Urinary bladder (tissue), 4 donors: ENCODE measurements around the gene IL18BP. TPM values are rescaled to one million over a fixed set of nuclear protein-coding genes. Genes with fewer than 3 reads are reported as not detected.
A peak's percentile ranks its signal among the peaks of the same experiment; 100 is the strongest.

Source experiments
- DNase-seq: peaks from one replicate; pipeline ENCODE4 v3.0.0-alpha.2; 2015; ENCODE audit errors: extremely low spot score
- H3K27ac ChIP-seq: one replicate; pipeline ENCODE4 v1.5.1; 2013; ENCODE audit warnings: low read depth, mild to moderate bottlenecking, moderate library complexity
- H3K36me3 ChIP-seq: one replicate; pipeline ENCODE4 v1.6.1; 2013; ENCODE audit warnings: mild to moderate bottlenecking, moderate library complexity; ENCODE audit not compliant: insufficient read depth
- H3K4me1 ChIP-seq: one replicate; pipeline ENCODE4 v1.6.1; 2013; ENCODE audit warnings: mild to moderate bottlenecking, moderate library complexity; ENCODE audit not compliant: insufficient read depth
- H3K4me3 ChIP-seq: one replicate; pipeline ENCODE4 v1.5.1; 2013; ENCODE audit warnings: low read depth, low read length
- WGBS: extraction: QIAGEN DNeasy Blood & Tissue Kit; methylation state at CpG from one replicate; pipeline ENCODE4 v1.1.7; 2013; 5-methylcytosine and 5-hydroxymethylcytosine counted together
- polyA plus RNA-seq: library from polyadenylated mRNA; stranded (reverse); fragments of 200-250 nt; gene quantifications from one replicate; pipeline ENCODE4 v1.2.3, GENCODE V29; 2013
- total RNA-seq: library from RNA; depleted of rRNA; stranded (reverse); fragments of >200 nt; gene quantifications from one replicate; pipeline ENCODE4 v1.2.3, GENCODE V29; 2014
- donor health status: healthy with polysubstance abuse.
- donor health status: healthy.

Gene IL18BP
- total and polyA plus RNA-seq, 2 donors = 6.0 to 14.2 TPM

DNA sequence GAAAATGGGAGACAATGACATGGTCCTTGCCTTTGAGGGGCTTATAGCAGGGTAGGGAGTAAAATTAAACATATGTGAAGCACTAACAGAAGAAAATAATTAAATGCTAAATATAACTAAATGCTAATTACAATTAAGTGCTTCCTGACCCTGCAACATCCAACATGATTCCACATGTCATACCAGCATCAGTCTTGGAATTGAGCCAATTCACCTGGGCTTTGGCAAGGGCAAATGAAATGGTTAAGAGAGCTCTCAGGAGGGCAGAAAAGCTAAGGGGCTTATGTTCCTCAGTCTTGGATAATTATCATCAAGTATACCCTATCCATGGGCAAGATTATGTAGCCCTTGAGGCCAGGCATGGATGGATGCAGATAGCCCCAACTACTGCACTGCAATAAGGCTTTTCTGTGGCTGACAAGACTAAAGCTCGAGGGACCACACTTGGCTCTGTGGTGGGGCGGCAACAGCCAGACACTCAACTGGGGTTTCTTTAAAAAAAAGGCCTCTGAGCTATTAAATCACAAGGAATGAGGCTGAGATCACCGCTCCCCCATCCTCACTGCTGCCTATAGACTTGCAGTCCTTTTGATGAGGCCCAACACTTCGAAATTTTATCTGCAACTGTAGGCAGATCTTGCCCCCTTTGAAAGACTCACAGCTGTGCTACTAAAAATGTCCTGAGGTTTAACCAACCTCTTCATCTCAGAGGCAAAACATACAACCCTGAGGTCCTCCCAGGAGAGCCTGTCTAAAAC is 39.0 kb downstream of the IL18BP start:
- no peak for DNase-seq
- no peak overlapping the region for H3K27ac ChIP-seq
- peak overlapping the region; percentile 56 for H3K4me3 ChIP-seq
- WGBS = 19% methylated on average over 4 of the region's 4 CpGs
- H3K4me1 ChIP-seq = no peaks in the 10 kb centered on the region
- H3K36me3 ChIP-seq = peaks cover 7% of the 10 kb centered on the region

DNA sequence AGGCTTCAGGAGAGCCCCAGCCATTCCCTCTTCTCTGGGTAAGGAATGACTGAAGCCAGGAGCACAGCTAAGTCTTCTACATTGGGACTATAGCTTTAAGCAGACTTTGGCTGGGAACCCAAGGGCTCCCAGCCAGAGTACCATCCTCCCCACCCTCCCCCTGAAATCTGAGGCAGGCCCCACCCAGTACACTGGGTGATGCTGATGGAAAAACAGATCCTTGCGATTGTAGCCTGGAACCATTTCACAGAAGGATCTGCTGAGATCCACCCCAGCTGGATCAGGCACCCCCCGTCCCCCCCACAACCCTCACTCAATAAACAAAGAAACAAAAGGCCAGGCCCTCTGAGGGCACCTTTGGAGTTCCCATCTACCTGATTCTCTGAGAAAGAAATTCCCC is 39.8 kb downstream of the IL18BP start:
- no peaks in the 10 kb centered on the region for H3K4me1 ChIP-seq
- 3% methylated on average over 2 of the region's 2 CpGs for WGBS
- DNase-seq = no peak

DNA sequence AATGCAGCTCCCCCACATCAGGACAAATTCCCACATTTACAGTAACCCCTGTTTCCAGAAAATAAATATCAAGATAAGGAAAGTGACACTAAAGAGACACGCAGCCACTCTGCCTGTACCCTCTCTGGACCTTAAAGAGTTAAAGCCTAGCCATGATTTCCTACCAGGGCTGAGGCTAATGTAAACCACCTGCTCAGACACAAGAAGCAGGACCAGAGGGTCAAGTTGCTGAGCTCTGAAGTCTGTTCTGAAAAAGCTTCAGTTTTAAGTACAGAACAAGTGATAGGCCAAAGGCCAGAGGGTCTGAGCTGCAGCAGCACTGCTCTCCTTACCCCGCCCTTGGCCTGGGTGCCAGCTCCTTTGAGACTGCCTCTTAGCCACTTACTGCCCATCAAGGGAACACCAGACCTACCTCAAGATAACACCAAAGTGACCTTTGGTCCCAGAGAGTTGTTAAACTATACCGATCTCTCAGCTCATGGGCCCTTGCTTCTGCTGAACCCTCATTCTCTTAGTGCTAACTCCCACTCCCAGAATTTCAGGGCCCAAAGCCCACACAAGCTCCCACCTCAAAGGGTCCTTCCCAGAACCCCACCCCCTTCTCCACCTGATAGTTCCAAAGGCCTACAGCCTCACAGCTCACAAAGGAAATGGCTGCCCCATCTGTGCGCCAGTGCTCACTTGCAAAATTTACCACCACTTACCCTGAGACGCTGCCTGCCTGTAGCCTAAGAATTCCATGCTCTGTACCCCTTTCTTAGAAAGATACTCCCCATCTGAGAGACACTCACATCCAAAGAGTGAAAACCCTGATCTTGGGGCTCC is 40.5 kb downstream of the IL18BP start:
- Histone ChIP-seq H3K36me3 (peaks cover 5% of the 10 kb centered on the region), H3K4me3 (peak overlapping the region; percentile 56), H3K27ac (peak overlapping the region; percentile 91), H3K4me1 (no peaks in the 10 kb centered on the region)
- 14% methylated on average over 5 of the region's 5 CpGs for WGBS
- DNase-seq = no peak

More for the DNA sequence above, 39.8 kb downstream of the IL18BP start:
- Histone ChIP-seq H3K36me3 (peaks cover 7% of the 10 kb centered on the region), H3K4me3 (peak overlapping the region; percentile 56), H3K27ac (peak overlapping the region; percentile 91)

DNA sequence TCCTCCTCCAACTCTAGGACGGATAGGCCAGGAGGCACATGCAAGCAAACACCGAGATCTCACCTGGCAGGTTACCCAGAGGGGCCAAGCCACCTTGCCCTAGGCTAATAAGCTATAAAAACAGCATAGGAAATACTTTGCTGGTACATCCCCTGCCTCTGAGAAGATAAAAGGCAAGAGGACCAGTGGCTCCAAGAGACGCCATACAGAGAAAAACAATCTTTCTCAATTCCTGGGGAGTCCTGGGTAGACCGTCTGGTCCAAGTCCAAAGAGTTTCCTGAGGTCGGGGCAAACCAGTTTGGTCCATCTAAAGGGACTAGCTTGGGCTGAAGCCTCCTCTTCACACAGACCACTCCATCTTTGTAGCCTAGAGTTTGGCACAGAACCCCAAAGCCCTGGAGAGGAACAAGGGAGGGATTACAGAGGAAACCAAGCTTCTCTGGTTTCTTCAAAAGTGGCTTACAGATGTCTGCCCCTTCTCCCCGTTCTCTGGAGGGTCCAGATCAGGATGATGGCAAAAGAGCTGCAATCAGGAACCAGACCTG is 41.2 kb downstream of the IL18BP start:
- H3K27ac ChIP-seq = peak overlapping the region; percentile 91
- 5% methylated on average over 6 of the region's 6 CpGs for WGBS
- H3K36me3 ChIP-seq = peaks cover 3% of the 10 kb centered on the region
- peak overlapping the region; percentile 56 for H3K4me3 ChIP-seq
- H3K4me1 ChIP-seq = no peaks in the 10 kb centered on the region
- no peak for DNase-seq

DNA sequence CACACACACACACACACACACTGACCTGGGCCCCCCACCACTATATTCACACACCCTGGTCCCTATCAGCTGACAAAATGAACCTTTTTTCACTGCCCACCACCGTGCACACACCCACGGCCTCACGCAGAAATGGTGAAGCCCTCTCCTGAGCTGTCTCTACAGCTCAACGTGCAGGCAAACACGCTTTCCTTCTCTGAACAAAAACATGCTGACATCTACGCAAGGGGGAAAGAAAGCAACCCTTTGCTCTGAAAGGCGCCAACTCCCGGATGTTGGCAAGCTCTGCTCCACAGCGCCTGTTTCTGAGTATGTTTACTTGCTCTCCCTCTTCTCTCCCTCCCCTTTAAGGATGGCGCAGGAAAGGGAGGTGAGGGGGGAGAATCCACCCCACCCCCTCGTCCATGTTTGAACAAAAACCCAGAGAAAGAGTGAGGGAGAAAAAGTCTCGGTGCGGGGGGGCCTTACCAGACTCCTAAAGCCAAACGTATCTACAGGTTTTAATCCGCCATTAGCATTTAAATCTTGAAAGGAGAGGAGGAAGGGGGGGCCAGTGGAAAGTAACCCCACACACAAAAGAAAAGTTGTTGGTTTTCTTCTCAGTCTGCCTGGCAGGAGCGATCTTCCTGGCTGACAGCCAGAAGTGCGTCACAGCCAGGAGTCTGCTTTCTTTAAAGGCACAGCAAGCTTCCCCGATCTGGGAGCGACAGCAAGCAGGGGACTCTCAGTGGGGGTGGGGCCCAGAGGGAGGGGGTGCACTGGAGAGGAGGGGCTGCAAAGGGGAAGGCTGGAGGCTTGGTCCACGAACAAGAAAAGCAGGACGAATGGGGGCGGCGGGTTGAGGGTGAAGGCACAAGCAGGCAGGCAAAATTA is 42.0 kb downstream of the IL18BP start:
- no peaks in the 10 kb centered on the region for H3K36me3 ChIP-seq
- H3K4me1 ChIP-seq = no peaks in the 10 kb centered on the region
- DNase-seq = peak; percentile 93
- H3K27ac ChIP-seq = peak overlapping the region; percentile 91
- under 1% methylated on average over 23 of the region's 23 CpGs for WGBS
- peak overlapping the region; percentile 56 for H3K4me3 ChIP-seq

DNA sequence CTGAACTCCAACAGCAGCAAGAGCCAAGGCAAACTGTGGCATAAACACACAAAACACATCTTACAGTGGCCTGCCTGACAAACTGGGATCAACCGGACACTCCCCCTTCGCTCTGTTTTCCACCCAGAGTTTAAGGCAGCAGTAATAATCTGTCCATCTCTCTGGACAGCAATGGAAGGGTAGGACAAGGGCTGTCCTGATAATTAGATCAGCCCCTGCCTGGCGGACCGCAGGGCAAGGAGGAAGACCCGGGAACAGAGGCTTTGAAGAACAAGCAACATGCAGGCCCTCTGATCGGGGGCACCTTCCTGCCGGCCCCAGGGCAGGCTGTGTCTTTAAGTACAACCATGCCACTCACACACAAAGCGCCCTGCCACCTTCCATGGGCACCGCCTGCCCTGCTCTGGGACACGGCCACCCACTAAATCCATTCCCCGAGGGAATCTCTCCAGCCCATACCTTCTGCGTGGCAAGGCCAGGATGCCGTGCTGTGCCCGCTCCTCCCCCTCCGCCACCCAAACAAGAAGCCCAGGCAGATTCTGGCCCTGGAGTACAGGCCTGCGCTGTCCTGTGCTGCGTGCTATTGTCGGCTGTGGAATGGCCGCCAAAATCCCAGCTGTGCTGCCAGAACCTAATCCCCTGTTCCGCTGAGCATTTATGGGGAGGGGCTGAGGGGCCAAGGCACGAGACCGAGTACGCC is 42.8 kb downstream of the IL18BP start:
- Histone ChIP-seq H3K4me1 (no peaks in the 10 kb centered on the region), H3K4me3 (peak overlapping the region; percentile 56), H3K27ac (peak overlapping the region; percentile 91), H3K36me3 (no peaks in the 10 kb centered on the region)
- under 1% methylated on average over 23 of the region's 23 CpGs for WGBS
- DNase-seq = no peak

DNA sequence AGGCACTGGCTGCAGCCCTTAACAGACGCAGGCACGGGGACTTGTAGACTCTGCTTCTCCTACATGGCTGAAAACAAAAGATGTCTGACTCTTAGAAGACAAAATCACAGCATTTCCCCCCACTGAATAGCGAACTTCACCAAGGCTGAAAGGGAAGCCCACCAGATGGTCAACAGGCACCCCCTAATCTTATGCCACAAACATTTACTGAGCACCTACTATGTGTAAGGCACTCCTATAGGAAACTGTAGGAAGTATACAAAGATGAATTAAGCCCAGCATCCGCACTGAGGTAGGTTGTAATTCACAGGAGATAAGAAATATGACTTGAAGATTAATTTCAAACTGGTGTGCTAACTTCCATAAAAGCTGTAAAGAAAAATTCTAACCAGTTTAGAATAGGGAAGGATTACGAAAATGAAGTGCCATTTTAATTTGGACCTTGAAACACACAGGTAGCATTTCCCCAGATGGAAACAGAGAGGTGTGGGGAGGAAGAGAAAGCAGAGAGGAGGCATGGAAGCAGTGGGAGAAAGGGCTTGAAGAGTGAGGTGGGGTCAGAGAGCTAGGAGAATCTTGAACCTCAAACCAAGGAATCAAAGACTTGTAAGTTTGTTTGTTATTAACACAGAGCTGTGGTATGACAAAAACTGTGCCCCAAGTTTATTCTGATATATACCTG is 43.5 kb downstream of the IL18BP start:
- Histone ChIP-seq H3K36me3 (no peaks in the 10 kb centered on the region), H3K4me3 (peak overlapping the region; percentile 56), H3K4me1 (no peaks in the 10 kb centered on the region), H3K27ac (peak overlapping the region; percentile 91)
- DNase-seq = no peak
- 11% methylated on average over 5 of the region's 5 CpGs for WGBS

DNA sequence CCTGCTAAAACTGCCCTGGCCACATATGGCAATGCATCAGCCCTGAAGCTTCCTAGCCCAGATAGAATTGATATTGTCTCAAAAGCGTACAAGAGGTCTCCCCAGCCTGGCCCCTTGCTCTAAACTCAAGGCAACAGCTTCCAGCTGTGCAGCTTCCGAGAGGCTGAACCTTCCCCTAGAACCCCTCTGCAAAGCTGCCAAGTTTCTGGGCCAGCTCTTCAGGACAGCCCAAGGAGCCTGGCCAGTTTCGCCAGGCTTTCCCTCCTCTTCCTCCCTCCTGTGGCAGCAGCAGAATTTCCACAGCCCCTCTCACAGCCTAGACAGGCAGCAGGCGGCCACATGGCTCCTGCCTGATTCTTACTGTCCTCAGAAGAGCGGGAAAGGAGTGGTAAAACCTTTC is 47.1 kb downstream of the IL18BP start:
- 33% methylated on average over 5 of the region's 5 CpGs for WGBS
- Histone ChIP-seq H3K4me1 (peaks cover 1% of the 10 kb centered on the region), H3K27ac (no peak overlapping the region), H3K4me3 (no peak overlapping the region), H3K36me3 (no peaks in the 10 kb centered on the region)
- DNase-seq = no peak

DNA sequence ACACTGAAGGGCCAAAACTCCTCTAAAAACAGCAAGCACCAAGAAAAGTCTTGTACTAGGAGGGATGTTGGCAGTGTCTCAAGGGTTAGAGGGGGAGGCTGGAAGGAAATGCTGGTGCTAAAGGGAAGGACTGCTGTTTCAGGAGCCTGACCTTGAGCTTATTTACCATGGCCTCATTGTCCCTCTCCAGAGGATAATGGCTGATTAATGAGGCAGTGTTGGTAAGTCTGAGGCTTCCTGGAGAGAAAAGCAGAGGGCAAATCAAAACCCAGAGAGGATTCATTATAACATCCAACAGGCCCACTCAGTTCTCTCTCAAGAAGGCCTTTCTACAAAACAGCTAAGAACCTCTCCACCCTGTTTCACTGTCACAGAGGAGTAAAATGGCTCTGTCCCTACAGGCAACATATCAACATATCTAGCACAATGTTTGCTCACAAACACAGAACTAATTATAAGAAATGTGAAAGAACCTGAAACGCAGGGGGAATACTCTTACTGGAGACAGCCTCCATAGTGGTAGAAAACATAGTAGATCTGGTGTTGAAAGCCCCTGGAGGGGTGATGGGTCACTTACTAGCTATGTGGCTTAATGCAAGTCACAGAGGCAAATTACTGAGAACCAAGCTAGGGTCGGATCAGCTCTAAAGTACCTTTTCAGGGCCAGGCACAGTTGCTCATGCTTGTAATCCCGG is 50.2 kb downstream of the IL18BP start:
- Histone ChIP-seq H3K27ac (peak overlapping the region; percentile 60), H3K36me3 (no peaks in the 10 kb centered on the region), H3K4me3 (no peak overlapping the region), H3K4me1 (peaks cover 1% of the 10 kb centered on the region)
- no peak for DNase-seq
- WGBS = 84% methylated on average over 3 of the region's 3 CpGs
